IMR-90 (cell line): Measurements from ENCODE around the gene DCHS1. TPM values are rescaled to one million over a fixed set of nuclear protein-coding genes. Genes with fewer than 3 reads are reported as not detected.

ENCODE experiments used
- ATAC-seq: fragments of 200-7000 bp; cut with Tn5 transposase; 2 replicates; pipeline ENCODE4 v1.9.1; 2020; ENCODE audit warnings: low read depth, mild to moderate bottlenecking, moderate library complexity
- BruUV-seq: library from RNA; stranded (reverse); fragments of 400-500 nt; replicated peaks from 2 replicates; lab custom pipeline; 2021; lab: Mats Ljungman, UMichigan
- CTCF ChIA-PET: fragments of 300-600 bp; formaldehyde crosslinking; extraction: SDS; loops from one replicate; lab custom pipeline; 2021; ENCODE audit warnings: antibody characterized with exemption; lab: Yijun Ruan, JAX
- POLR2A ChIA-PET: fragments of 300-600 bp; sonication (Branson Sonifier 250); formaldehyde crosslinking; loops from one replicate; lab custom pipeline; 2022; ENCODE audit warnings: antibody characterized with exemption; ENCODE audit not compliant: unreplicated experiment; lab: Charles Lee
- DNase-seq: peaks from one replicate; pipeline ENCODE4 v3.0.0; 2013
- H2AFZ ChIP-seq: replicated peaks from 2 replicates; pipeline ENCODE3; 2013; ENCODE audit warnings: low read length, mild to moderate bottlenecking; ENCODE audit not compliant: poor library complexity
- H2AK5ac ChIP-seq: 2 replicates; pipeline ENCODE4 v1.6.1; 2013; ENCODE audit warnings: low read depth, low read length, inconsistent platforms
- H2AK9ac ChIP-seq: replicated peaks from 2 replicates; pipeline ENCODE3; 2013; ENCODE audit warnings: mild to moderate bottlenecking, low read depth, low read length, moderate library complexity; ENCODE audit not compliant: poor library complexity
- H2BK120ac ChIP-seq: 2 replicates; pipeline ENCODE4 v1.6.1; 2013; ENCODE audit warnings: low read depth, low read length, inconsistent platforms
- H2BK15ac ChIP-seq: 3 replicates; pipeline ENCODE4 v1.6.1; 2013; ENCODE audit warnings: low read depth, low read length, inconsistent platforms
- H2BK20ac ChIP-seq: 2 replicates; pipeline ENCODE4 v1.6.1; 2013; ENCODE audit warnings: low read depth, mild to moderate bottlenecking, inconsistent platforms, low read length, moderate library complexity
- H2BK5ac ChIP-seq: 2 replicates; pipeline ENCODE4 v1.6.1; 2013; ENCODE audit warnings: mild to moderate bottlenecking, low read depth, low read length, inconsistent platforms; ENCODE audit not compliant: poor library complexity, severe bottlenecking
- H3K14ac ChIP-seq: replicated peaks from 2 replicates; pipeline ENCODE4 v1.6.1; 2013; ENCODE audit warnings: low read depth, low read length, inconsistent platforms
- H3K18ac ChIP-seq: 2 replicates; pipeline ENCODE4 v1.6.1; 2013; ENCODE audit warnings: low read depth, low read length, control low read depth
- H3K23ac ChIP-seq: 2 replicates; pipeline ENCODE4 v1.6.1; 2013; ENCODE audit warnings: low read depth, low read length, inconsistent platforms
- H3K27ac ChIP-seq: 2 replicates; pipeline ENCODE4 v1.5.1; 2013; ENCODE audit warnings: mild to moderate bottlenecking, control low read depth, low read length; ENCODE audit not compliant: insufficient read depth
- H3K27me3 ChIP-seq: 2 replicates; pipeline ENCODE4 v1.6.1; 2013; ENCODE audit warnings: low read length; ENCODE audit not compliant: control insufficient read depth, insufficient read depth
- H3K36me3 ChIP-seq: 2 replicates; pipeline ENCODE4 v1.6.1; 2013; ENCODE audit warnings: low read length, mixed read lengths; ENCODE audit not compliant: control insufficient read depth, insufficient read depth
- H3K4ac ChIP-seq: 2 replicates; pipeline ENCODE4 v1.6.1; 2013; ENCODE audit warnings: low read depth, low read length, inconsistent platforms
- H3K4me1 ChIP-seq: 2 replicates; pipeline ENCODE4 v1.6.1; 2013; ENCODE audit warnings: low read length, mixed read lengths; ENCODE audit not compliant: control insufficient read depth, insufficient read depth
- H3K4me2 ChIP-seq: 2 replicates; pipeline ENCODE4 v1.6.1; 2013; ENCODE audit warnings: low read depth, mild to moderate bottlenecking, control low read depth, low read length, moderate library complexity
- H3K4me3 ChIP-seq: 2 replicates; pipeline ENCODE4 v1.5.1; 2013; ENCODE audit warnings: low read depth, mild to moderate bottlenecking, control low read depth, low read length, moderate library complexity; ENCODE audit not compliant: insufficient read depth
- H3K56ac ChIP-seq: 2 replicates; pipeline ENCODE4 v1.6.1; 2013; ENCODE audit warnings: low read length, inconsistent platforms; ENCODE audit not compliant: insufficient read depth; ENCODE audit errors: extremely low read depth
- H3K79me1 ChIP-seq, 2 experiments: 2 replicates each; pipeline ENCODE4 v1.6.1; 2013; ENCODE audit warnings: low read length in 2 of 2, inconsistent platforms in 1 of 2, low read depth in 1 of 2
- H3K9ac ChIP-seq: 2 replicates; pipeline ENCODE4 v1.6.1; 2013; ENCODE audit warnings: low read depth, low read length, control low read depth
- H3K9me1 ChIP-seq: 2 replicates; pipeline ENCODE4 v1.6.1; 2013; ENCODE audit warnings: low read length, inconsistent platforms; ENCODE audit not compliant: insufficient read depth
- H3K9me3 ChIP-seq: 2 replicates; pipeline ENCODE4 v1.6.1; 2013; ENCODE audit warnings: low read length; ENCODE audit not compliant: control insufficient read depth, insufficient read depth
- H4K20me1 ChIP-seq: 2 replicates; pipeline ENCODE4 v1.6.1; 2013; ENCODE audit warnings: low read length, inconsistent platforms; ENCODE audit not compliant: insufficient read depth
- H4K5ac ChIP-seq: 2 replicates; pipeline ENCODE4 v1.6.1; 2013; ENCODE audit warnings: mild to moderate bottlenecking, low read depth, low read length, control low read depth
- H4K8ac ChIP-seq, 2 experiments: 2 replicates each; pipeline ENCODE4 v1.6.1; 2013; ENCODE audit warnings: low read depth in 2 of 2, low read length in 2 of 2, control low read depth in 1 of 2, inconsistent platforms in 1 of 2
- H4K91ac ChIP-seq: 2 replicates; pipeline ENCODE4 v1.6.1; 2013; ENCODE audit warnings: low read depth, low read length, inconsistent platforms; ENCODE audit not compliant: insufficient read depth
- MAFK ChIP-seq: IDR thresholded peaks from 2 replicates; pipeline ENCODE4 v1.6.1; 2012; ENCODE audit warnings: low read depth, low read length, improper control_type of control experiment
- MAZ ChIP-seq: IDR thresholded peaks from 2 replicates; pipeline ENCODE4 v1.6.1; 2012; ENCODE audit warnings: low read depth, mild to moderate bottlenecking, low read length, improper control_type of control experiment, moderate library complexity, borderline replicate concordance
- MXI1 ChIP-seq: IDR thresholded peaks from 2 replicates; pipeline ENCODE4 v1.6.1; 2012; ENCODE audit warnings: low read depth, mild to moderate bottlenecking, low read length, moderate library complexity, borderline replicate concordance
- NFE2L2 ChIP-seq: fragments of 150-350 bp; IDR thresholded peaks from 2 replicates; pipeline ENCODE4 v1.6.1; 2016; ENCODE audit warnings: low read depth, mild to moderate bottlenecking, low read length
- POLR2A ChIP-seq: IDR thresholded peaks from 2 replicates; pipeline ENCODE4 v1.6.1; 2012; ENCODE audit warnings: mild to moderate bottlenecking, low read depth, low read length
- RCOR1 ChIP-seq: IDR thresholded peaks from 2 replicates; pipeline ENCODE4 v1.6.1; 2012; ENCODE audit warnings: mild to moderate bottlenecking, low read length, improper control_type of control experiment; ENCODE audit not compliant: insufficient replicate concordance
- RFX5 ChIP-seq: IDR thresholded peaks from 2 replicates; pipeline ENCODE4 v1.8.0; 2012; ENCODE audit warnings: low read depth, mild to moderate bottlenecking, low read length, moderate library complexity
- SMC3 ChIP-seq: fragments of 150-350 bp; IDR thresholded peaks from 2 replicates; pipeline ENCODE4 v1.6.1; 2016; ENCODE audit warnings: low read depth, mild to moderate bottlenecking, antibody characterized with exemption, low read length, moderate library complexity
- USF2 ChIP-seq: fragments of 150-350 bp; IDR thresholded peaks from 2 replicates; pipeline ENCODE4 v1.6.1; 2017; ENCODE audit warnings: mild to moderate bottlenecking, antibody characterized with exemption, low read length, low read depth
- WGBS, 2 experiments: methylation state at CpG; one replicate each; pipeline versions ENCODE4 v1.1.5 to v1.1.7; 2013; ENCODE audit warnings: missing lambda C conversion rate in 2 of 2; ENCODE audit not compliant: insufficient read length in 1 of 2; ENCODE audit errors: extremely low coverage in 2 of 2; 5-methylcytosine and 5-hydroxymethylcytosine counted together
- dilution Hi-C: fragments of 300-500 bp; cut with HindIII; formaldehyde crosslinking; loops from one replicate; pipeline ENCODE4 v1.14.3; 2018; ENCODE audit warnings: low sequenced_read_pairs; ENCODE audit not compliant: unreplicated experiment
- in situ Hi-C: fragments of 300-500 bp; cut with MboI; formaldehyde crosslinking; loops from 3 replicates; pipeline ENCODE4 v1.14.3; 2019; ENCODE audit warnings: low sequenced_read_pairs, inconsistent platforms, mixed read lengths
- intact Hi-C: fragments of 100-400 bp; cut with micrococcal nuclease; formaldehyde crosslinking; loops from 2 replicates; pipeline ENCODE4 v1.10.0; 2022
- polyA plus RNA-seq, 3 experiments: library from polyadenylated mRNA; depleted of rRNA; stranded (reverse); fragments of >200 nt; gene quantifications; 2 replicates each; pipeline ENCODE4 v1.2.3, GENCODE V29; 2012; ENCODE audit warnings: low replicate concordance in 1 of 3
- total RNA-seq: library from RNA; depleted of rRNA; stranded (reverse); fragments of >200 nt; gene quantifications from 2 replicates; pipeline ENCODE4 v1.2.3, GENCODE V29; 2012

Gene DCHS1
- total and polyA plus RNA-seq, 2 of the 4 experiments (the other 2 are of a cell fraction), result 1.4 to 3.3 TPM

GRCh38 chr11:6599449-6599848, 56.2 kb downstream of the DCHS1 start:
- no peak overlapping the region for H3K4me3 ChIP-seq
- H3K23ac ChIP-seq, result no peak overlapping the region
- intact Hi-C loops, result no loop called here
- H4K91ac ChIP-seq, result no peak overlapping the region
- no peak overlapping the region for H2BK20ac ChIP-seq
- H3K4me2 ChIP-seq, result no peak overlapping the region
- ChIA-PET CTCF (no interaction called here), POLR2A (no interaction called here)
- H4K20me1 ChIP-seq, result peaks cover 3% of the 10 kb centered on the region; the same call in 1 of the 2 replicates
- H2BK120ac ChIP-seq, result no peak overlapping the region
- H3K27me3 ChIP-seq, result no peaks in the 10 kb centered on the region
- no peak overlapping the region for H2BK5ac ChIP-seq
- H3K18ac ChIP-seq, result no peak overlapping the region
- H3K27ac ChIP-seq, result no peak overlapping the region
- H4K5ac ChIP-seq, result no peak overlapping the region
- no peak overlapping the region for H2AK5ac ChIP-seq
- H2AK9ac ChIP-seq, result no peak overlapping the region
- H4K8ac ChIP-seq, result no peak overlapping the region
- H3K9me3 ChIP-seq, result no peaks in the 10 kb centered on the region
- no peak overlapping the region for H3K14ac ChIP-seq
- dilution Hi-C loops, result no loop called here
- peaks cover 14% of the 10 kb centered on the region for H3K9me1 ChIP-seq
- DNase-seq (no peak), ATAC-seq (no peak)
- in situ Hi-C loops, result no loop called here
- no peak for TF ChIP-seq RFX5
- TF ChIP-seq RCOR1, result no peak
- no peak for TF ChIP-seq POLR2A
- no peak for TF ChIP-seq MAFK
- TF ChIP-seq NFE2L2, result no peak
- TF ChIP-seq USF2, result no peak
- TF ChIP-seq MAZ, result no peak
- TF ChIP-seq MXI1, result no peak
- no peak for TF ChIP-seq SMC3
- no TSS peak for BruUV-seq
- H3K4me1 ChIP-seq, result peaks cover 5% of the 10 kb centered on the region; the same call in 1 of the 2 replicates
- 100% methylated on average over 1 of the region's 1 CpG; no CpG with 5 or more reads in 1 of the 2 experiments for WGBS, 2 experiments
- no peak overlapping the region for H2BK15ac ChIP-seq
- peaks cover 24 to 82% of the 10 kb centered on the region in 2 experiments for H3K79me1 ChIP-seq
- H3K56ac ChIP-seq, result no peak overlapping the region
- H2AFZ ChIP-seq, result no peak overlapping the region
- H3K9ac ChIP-seq, result no peak overlapping the region
- H3K36me3 ChIP-seq, result peaks cover 42% of the 10 kb centered on the region
- no peak overlapping the region for H3K4ac ChIP-seq
